Heart right ventricle (tissue), 16 donors: ENCODE measurements around the gene SYNE1. TPM values are rescaled to one million over a fixed set of nuclear protein-coding genes. Genes with fewer than 3 reads are reported as not detected.

Experiments
- ATAC-seq, 8 donors: fragments of 200-7000 bp; cut with Tn5 transposase; one replicate each; pipeline ENCODE4 v1.9.1; 2020; ENCODE audit warnings: mild to moderate bottlenecking in 8 of 8, moderate library complexity in 8 of 8, moderate number of reproducible peaks in 1 of 8
- DNase-seq, 2 donors: peaks; one replicate each; pipeline ENCODE4 v3.0.0-alpha.2; 2020
- H3K27ac ChIP-seq, 10 donors: fragments of 200-600 bp; sonication (generic) in 2 of 10; one replicate each; pipeline versions ENCODE4 v1.5.0 to v1.8.0; 2020 to 2022; ENCODE audit warnings: mild to moderate bottlenecking in 3 of 10
- H3K27me3 ChIP-seq, 7 donors: fragments of 200-600 bp; one replicate each; pipeline ENCODE4 v1.8.0; 2021 to 2022; ENCODE audit warnings: mild to moderate bottlenecking in 2 of 7
- H3K36me3 ChIP-seq, 9 donors: fragments of 200-600 bp; sonication (generic) in 1 of 9; one replicate each; pipeline versions ENCODE4 v1.5.0 to v1.8.0; 2020 to 2022; ENCODE audit warnings: mild to moderate bottlenecking in 2 of 9
- H3K4me1 ChIP-seq, 9 donors: fragments of 200-600 bp; sonication (generic) in 1 of 9; one replicate each; pipeline versions ENCODE4 v1.5.0 to v1.8.0; 2020 to 2022; ENCODE audit warnings: mild to moderate bottlenecking in 4 of 9
- H3K4me3 ChIP-seq, 10 donors: fragments of 200-600 bp; sonication (generic) in 2 of 10; one replicate each; pipeline versions ENCODE4 v1.5.0 to v1.8.0; 2020 to 2022; ENCODE audit warnings: mild to moderate bottlenecking in 7 of 10, moderate library complexity in 2 of 10
- H3K9me3 ChIP-seq, 11 donors: fragments of 200-600 bp in 10 of 11; sonication (generic) in 2 of 11; one replicate each; pipeline versions ENCODE4 v1.5.0 to v1.8.0; 2013 to 2022; ENCODE audit warnings: mild to moderate bottlenecking in 2 of 11, control low read depth in 1 of 11, moderate library complexity in 1 of 11
- CTCF ChIP-seq, 9 donors: fragments of 200-600 bp; sonication (generic) in 2 of 9; IDR thresholded peaks; one replicate each; pipeline versions ENCODE4 v1.5.0 to v1.8.0; 2021 to 2022; ENCODE audit warnings: antibody characterized with exemption in 9 of 9, mild to moderate bottlenecking in 5 of 9, moderate library complexity in 1 of 9
- WGBS, 2 donors: extraction: QIAGEN DNeasy Blood & Tissue Kit; methylation state at CpG; one replicate each; pipeline ENCODE4 v1.1.7; 2013; ENCODE audit warnings: inconsistent platforms in 1 of 2; 5-methylcytosine and 5-hydroxymethylcytosine counted together
- intact Hi-C, 10 donors: fragments of 100-400 bp; cut with DNase I; formaldehyde crosslinking; loops; one replicate each; pipeline versions ENCODE4 v1.11.1 to v1.14.2; 2022
- polyA plus RNA-seq, 2 donors: library from polyadenylated mRNA; stranded (reverse); fragments of 200-250 nt; gene quantifications; one replicate each; pipeline ENCODE4 v1.2.3, GENCODE V29; 2013
- total RNA-seq, 10 donors: library from RNA; stranded (reverse); fragmentation: NEBNext Ultra II Directional in 3 of 10; extraction: Animal tissue kit (Norgen Biotek cat#: 25700) in 3 of 10; gene quantifications; one replicate each; pipeline versions ENCODE4 v1.2.1 to v1.2.4, GENCODE V29; 2021 to 2023
- donor health status: Arrhythmogenic right ventricular cardiomyopathy.
- donor health status: ischemic (EF 13 %, LVEDD 7.1; RV severe dilation, severe dysfunction).
- donor health status: healthy with polysubstance abuse.
- donor health status: DM: no; HTN: yes; CAD: no.
- donor health status: DM: no; HTN: no; CAD: no.
- donor health status: ischemic (EF 25% LVEDD 6.9; RV normal size, moderate dysfunction).
- donor health status: ischemic (EF 25% LVEDD 5.7; RV mildly dilated, moderate dysfunction).
- donor health status: healthy.
- donor health status: DM: yes; HTN: yes; CAD: no.
- donor health status: Ischemic cardiomyopathy.
- donor health status: ischemic (EF 35%, LVEDD 5.7; RV mildly dilated, moderate dysfunction).
- donor health status: nonischemic (EF 11% LVEDD 7.7; RV severe dilation, severe dysfunction).
- donor health status: DM: yes; HTN: yes; CAD: no.
- donor health status: PGD.
- donor health status: ischemic (EF 29% LVEDD 5.4; RV normal size, mild dysfunction).
- donor health status: nonischemic (EF 23%, LVEDD 6.1; RV moderate dilation, normal function).

SYNE1 gene
- total and polyA plus RNA-seq, 12 donors = 18.9 to 176 (median 126) TPM

- peak overlapping the region; percentile 72 to 96 (median 91) for H3K27ac ChIP-seq
- H3K27me3 ChIP-seq = no peaks in the 10 kb centered on the region
- H3K9me3 ChIP-seq = no peaks in the 10 kb centered on the region
- intact Hi-C loops = no loop called here
- 11 to 14% methylated on average over 5 of the region's 5 CpGs for WGBS, 2 donors
- H3K4me3 ChIP-seq = peak overlapping the region; percentile 22 to 65 (median 57)
- peak; percentile 77 to 93 (median 88) for ATAC-seq
- peak in 1 of 2 donors; percentile 36 for DNase-seq
- H3K36me3 ChIP-seq = peaks cover 0 to 27% (median 10%) of the 10 kb centered on the region in 9 donors
- peaks cover 0 to 33% (median 13%) of the 10 kb centered on the region in 9 donors for H3K4me1 ChIP-seq
- no peak for TF ChIP-seq CTCF (IDR thresholded peaks at IDR 0.05)
Observed at GRCh38 chr6:152380351-152380767, 256.8 kb downstream of the SYNE1 start.

- H3K4me3 ChIP-seq = peak overlapping the region; percentile 22 to 65 (median 57)
- no peaks in the 10 kb centered on the region for H3K27me3 ChIP-seq
- no peaks in the 10 kb centered on the region for H3K9me3 ChIP-seq
- intact Hi-C loops = no loop called here
- no peak for ATAC-seq
- peaks cover 0 to 33% (median 13%) of the 10 kb centered on the region in 9 donors for H3K4me1 ChIP-seq
- peaks cover 0 to 35% (median 15%) of the 10 kb centered on the region in 9 donors for H3K36me3 ChIP-seq
- peak overlapping the region; percentile 72 to 96 (median 91) for H3K27ac ChIP-seq
- no peak for TF ChIP-seq CTCF (IDR thresholded peaks at IDR 0.05)
- DNase-seq = no peak
Observed at GRCh38 chr6:152379423-152379822, 257.7 kb downstream of the SYNE1 start.

DNA sequence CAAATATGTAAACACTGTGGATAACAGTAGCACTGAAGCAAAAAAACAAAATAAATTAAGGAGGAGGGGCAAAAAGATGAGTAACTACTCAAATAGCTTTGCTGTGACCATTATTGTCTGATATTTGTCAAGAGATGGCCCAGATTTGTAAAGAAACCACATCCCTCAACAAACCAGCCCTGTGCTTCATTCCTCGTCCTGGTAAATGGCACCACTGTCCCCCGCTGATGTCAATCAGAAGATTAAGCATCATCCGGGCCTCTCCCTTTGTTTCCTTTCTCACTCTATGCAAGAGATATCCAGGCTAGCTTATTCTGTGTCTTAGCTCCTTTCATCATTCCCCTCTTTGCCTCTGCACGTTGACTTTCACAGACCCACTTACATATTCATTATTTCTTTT is 259.0 kb downstream of the SYNE1 start:
- WGBS, 2 donors = 59 to 68% methylated on average over 4 of the region's 4 CpGs
- ATAC-seq = no peak
- intact Hi-C loops = no loop called here

GRCh38 chr6:152375197-152375596 is 262.0 kb downstream of the SYNE1 start:
- WGBS, 2 donors = 95 to 96% methylated on average over 6 of the region's 6 CpGs
- H3K4me3 ChIP-seq = no peak overlapping the region
- H3K27me3 ChIP-seq = no peaks in the 10 kb centered on the region
- intact Hi-C loops = no loop called here
- TF ChIP-seq CTCF (IDR thresholded peaks at IDR 0.05) = no peak
- DNase-seq (no peak), ATAC-seq (no peak)
- no peaks in the 10 kb centered on the region for H3K9me3 ChIP-seq
- peaks cover 0 to 66% (median 34%) of the 10 kb centered on the region in 9 donors for H3K36me3 ChIP-seq
- peaks cover 0 to 20% (median 4%) of the 10 kb centered on the region in 9 donors for H3K4me1 ChIP-seq
- H3K27ac ChIP-seq = no peak overlapping the region

More for the DNA sequence above, 259.0 kb downstream of the SYNE1 start:
- peaks cover 0 to 33% (median 13%) of the 10 kb centered on the region in 9 donors for H3K4me1 ChIP-seq
- H3K27me3 ChIP-seq = no peaks in the 10 kb centered on the region
- TF ChIP-seq CTCF (IDR thresholded peaks at IDR 0.05) = no peak
- DNase-seq = no peak
- peak overlapping the region in 4 of 10 donors; percentile 60 to 65 (median 62) for H3K4me3 ChIP-seq
- no peaks in the 10 kb centered on the region for H3K9me3 ChIP-seq
- H3K36me3 ChIP-seq = peaks cover 0 to 40% (median 19%) of the 10 kb centered on the region in 9 donors
- peak overlapping the region in 6 of 10 donors; percentile 88 to 96 (median 94) for H3K27ac ChIP-seq
